Sigmoid colon (tissue), 3 donors: ENCODE data around the gene CYTH1.

Experiments
- CTCF ChIP-seq, 4 experiments: fragments of 450-650 bp in 3 of 4; fragments of 200-600 bp in 1 of 4; IDR thresholded peaks; one replicate each; pipeline ENCODE4 v1.5.1; 2016 to 2019; ENCODE audit warnings: antibody characterized with exemption in 4 of 4, mild to moderate bottlenecking in 3 of 4, moderate library complexity in 2 of 4
- POLR2A ChIP-seq, 2 donors: fragments of 450-650 bp; IDR thresholded peaks; one replicate each; pipeline ENCODE4 v1.6.1; 2016; ENCODE audit warnings: antibody characterized with exemption in 2 of 2, mild to moderate bottlenecking in 2 of 2, moderate library complexity in 2 of 2

GRCh38 chr17:78745407-78746088 is 36.5 kb downstream of the CYTH1 start:
- TF ChIP-seq POLR2A (IDR thresholded peaks at IDR 0.05) (no peak), CTCF (IDR thresholded peaks at IDR 0.05) (peak; percentile 29 to 66 (median 40))
